GM21619 (cell line): ENCODE measurements around the gene SLC44A1.
A peak's percentile ranks its signal among the peaks of the same experiment; 100 is the strongest.
"Not testable (repeated sequence)": the region's sequence is repeated elsewhere in the genome, so short reads cannot be mapped to it uniquely, and the experiment has no call there.

ENCODE experiments used
- ATAC-seq: cut with Tn5 transposase; IDR thresholded peaks from one replicate; pipeline ENCODE4 v1.9.1; 2021; ENCODE audit not compliant: unreplicated experiment

SLC44A1 gene

DNA sequence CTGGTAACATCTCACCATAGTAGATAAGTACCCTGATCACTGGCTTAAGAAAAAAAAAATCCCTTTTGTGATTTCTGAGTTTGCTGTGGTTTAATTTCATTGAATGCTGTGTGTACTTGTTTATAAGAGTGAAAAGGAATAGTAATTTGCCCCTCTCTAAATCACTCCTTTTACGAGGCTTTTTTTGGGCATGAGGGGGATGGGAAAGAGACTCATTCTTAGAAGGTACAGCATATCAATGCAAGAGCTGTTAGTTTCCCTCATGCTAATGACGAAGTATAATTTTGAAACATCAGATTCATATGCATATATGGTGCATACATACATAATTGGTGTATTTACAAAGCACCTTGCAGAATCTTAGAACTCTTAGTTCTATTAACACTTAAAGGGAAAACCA, 2.4 kb upstream of the SLC44A1 start:
- no peak for ATAC-seq

- no peak for ATAC-seq
These were observed 1.9 kb upstream of the SLC44A1 start for GRCh38 chr9:105242557-105242956.

DNA sequence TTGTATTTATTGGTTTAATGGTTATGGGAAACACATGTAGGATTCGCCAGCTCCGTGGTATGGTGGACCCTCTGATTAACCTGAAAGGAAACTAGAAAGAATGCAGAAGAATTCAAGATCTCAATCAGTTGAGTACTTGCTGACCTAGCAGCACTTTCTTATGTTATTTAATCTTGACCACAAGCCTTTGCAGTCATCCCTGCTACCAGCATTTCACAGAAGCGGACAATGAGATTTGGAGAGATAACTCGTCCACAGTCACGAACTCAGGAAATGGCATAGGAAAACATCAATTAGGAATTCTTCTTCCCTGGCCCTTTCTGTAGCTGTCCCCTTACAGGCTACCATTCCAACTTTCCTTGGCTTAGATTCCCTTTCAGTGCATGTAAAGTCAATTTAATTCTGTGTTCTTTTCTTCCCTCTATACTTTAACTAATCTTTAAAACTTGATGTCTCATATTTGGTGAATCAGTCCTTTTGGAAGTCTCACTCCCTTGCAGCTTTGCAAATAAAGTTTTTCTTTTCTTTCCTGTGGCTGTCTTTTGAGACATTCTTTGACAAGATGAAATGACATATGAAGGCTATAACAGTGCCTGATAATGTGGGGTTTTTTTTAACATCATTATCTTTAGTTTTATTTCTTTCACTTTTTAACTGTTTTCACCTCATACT, 1.3 kb upstream of the SLC44A1 start:
- ATAC-seq: no peak

DNA sequence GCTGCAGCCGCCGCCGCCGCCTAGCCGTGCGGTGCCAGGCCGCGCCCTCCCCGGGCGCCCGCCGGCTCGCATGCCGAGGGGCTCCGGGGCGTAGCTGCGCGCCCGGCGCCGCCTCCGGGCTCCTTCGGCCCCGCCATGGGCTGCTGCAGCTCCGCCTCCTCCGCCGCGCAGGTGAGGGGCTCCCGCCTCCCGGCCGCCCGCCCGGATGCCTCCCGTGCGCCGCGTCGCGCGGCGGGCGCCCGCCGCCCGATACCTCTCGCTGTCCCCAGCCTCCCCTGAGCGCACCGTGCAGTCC, 230 bp downstream of the SLC44A1 start:
- peak; percentile 49 for ATAC-seq

- peak; percentile 12 for ATAC-seq
These were observed 809 bp downstream of the SLC44A1 start for GRCh38 chr9:105245029-105245890.

- ATAC-seq: no peak
These were observed 1.4 kb downstream of the SLC44A1 start for GRCh38 chr9:105245891-105246161.

GRCh38 chr9:105246656-105247173, 2.3 kb downstream of the SLC44A1 start:
- no peak for ATAC-seq

- no peak for ATAC-seq
These were observed 4.2 kb downstream of the SLC44A1 start for GRCh38 chr9:105248691-105249090.

GRCh38 chr9:105251133-105251532, 6.7 kb downstream of the SLC44A1 start:
- no peak for ATAC-seq

GRCh38 chr9:105251733-105252404, 7.4 kb downstream of the SLC44A1 start:
- no peak for ATAC-seq

GRCh38 chr9:105252405-105252756, 7.9 kb downstream of the SLC44A1 start:
- ATAC-seq: no peak

- no peak for ATAC-seq
These were observed 9.8 kb downstream of the SLC44A1 start for GRCh38 chr9:105254226-105254625.

DNA sequence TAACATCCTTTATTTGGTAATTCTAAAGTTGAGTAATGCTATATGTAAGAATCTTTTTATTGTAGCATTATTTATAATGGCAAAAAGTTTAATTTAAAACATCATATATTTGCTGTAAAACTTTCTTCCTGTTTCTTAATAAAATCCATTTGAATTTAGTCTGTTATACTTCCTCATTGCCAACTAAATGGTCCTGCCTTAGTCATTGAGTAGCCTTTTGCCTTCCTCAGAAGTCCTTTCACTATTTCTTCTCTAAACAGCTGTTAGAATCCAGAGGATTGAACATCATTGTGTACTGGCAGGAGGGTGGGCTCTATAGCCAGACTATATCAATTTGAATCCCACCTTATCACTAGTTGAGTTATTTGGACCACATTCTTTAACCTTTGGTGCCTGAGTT, 11.0 kb downstream of the SLC44A1 start:
- ATAC-seq: no peak

DNA sequence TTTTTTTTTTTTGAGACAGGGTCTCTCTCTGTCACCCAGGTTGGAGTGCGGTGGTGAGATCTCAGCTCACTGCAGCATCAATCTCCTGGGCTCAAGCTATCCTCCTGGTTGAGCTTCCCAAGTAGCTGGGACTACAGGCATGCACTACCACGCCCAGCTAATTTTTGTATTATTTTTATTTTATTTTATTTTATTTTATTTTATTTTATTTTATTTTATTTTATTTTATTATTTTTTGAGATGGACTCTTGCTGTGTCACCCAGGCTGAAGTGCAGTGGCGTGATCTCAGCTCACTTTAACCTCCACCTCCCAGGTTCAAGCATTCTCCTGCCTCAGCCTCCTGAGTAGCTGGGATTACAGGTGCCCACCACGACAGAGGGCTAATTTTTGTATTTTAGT, 12.1 kb downstream of the SLC44A1 start:
- ATAC-seq: not testable (repeated sequence)

DNA sequence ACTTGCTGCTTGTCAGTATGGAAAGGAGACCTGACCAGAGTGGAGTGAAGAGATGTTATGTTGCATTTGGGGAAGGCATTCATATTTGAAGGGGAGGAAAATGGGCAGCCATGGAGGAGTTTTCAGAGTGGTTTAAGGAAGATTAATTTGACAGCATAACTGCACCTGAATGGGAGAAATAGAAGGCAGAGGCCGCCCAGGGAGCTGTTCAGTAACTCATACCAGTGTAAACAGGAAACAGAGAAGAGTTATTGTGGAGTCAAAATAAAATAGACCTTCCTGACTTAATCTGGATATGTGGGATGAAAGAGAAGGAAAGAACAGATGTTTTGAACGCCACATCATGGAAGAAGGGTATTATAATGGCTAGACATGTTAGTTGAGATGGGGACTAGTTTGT, 13.4 kb downstream of the SLC44A1 start:
- no peak for ATAC-seq

- no peak for ATAC-seq
These were observed 13.8 kb downstream of the SLC44A1 start for GRCh38 chr9:105258225-105258737.

DNA sequence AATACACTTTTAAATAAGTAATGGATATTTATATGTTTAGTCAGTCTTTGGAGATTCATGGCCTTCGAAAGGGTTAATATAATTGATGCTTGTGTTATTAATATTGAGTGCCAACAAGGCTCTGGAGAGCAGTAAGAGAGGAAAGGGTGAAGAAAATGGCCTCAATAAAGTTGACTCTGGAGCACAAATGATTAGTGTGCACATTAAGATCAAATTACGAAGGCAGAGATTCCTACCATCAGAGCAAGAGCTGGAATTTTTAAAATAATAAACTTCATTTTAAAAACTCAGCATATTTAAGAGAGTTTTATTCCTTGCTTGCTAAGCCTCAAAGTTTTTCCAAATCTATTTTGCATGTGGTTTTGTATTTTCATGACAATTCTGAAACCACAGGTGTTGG, 14.8 kb downstream of the SLC44A1 start:
- ATAC-seq: no peak

DNA sequence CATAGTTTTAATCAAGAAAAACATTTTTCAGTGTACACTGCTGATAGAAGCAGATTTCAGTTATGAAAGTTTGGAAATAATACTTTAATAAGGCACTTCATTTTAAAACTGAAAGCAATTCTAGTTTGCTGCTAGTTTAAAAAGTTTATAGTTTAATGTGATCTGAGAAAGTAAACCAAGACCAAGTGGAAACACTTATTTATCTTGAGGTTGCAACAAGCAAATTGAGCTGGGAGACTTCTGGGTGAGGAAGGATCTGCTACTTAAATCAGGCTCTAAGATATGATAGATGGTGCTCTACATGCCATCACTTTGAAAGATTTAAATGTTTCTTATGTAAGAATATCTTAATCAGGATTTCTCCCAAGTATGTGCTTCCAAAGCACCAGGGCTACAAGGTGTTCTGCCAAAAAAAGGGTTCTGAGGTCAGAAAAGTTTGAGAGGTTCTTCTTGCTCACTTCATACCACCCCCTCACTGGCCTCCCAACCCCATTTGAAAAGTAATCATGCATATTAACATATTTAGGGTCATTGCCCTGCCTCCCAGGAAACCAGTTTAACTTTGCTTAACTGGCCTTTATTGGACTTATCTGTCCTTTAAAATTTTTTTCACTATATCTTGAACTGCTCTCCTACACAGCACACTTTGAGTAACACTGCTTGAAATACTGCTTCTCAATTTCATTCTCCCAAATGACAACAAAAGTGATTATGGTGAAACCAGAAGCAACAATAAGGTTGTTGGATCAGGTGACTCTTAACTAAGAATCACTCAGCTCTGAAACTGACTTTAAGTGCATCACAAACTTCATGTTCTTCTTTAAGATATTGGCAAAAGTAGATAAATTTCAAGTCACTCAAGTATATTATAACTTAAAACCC, 15.5 kb downstream of the SLC44A1 start:
- no peak for ATAC-seq

DNA sequence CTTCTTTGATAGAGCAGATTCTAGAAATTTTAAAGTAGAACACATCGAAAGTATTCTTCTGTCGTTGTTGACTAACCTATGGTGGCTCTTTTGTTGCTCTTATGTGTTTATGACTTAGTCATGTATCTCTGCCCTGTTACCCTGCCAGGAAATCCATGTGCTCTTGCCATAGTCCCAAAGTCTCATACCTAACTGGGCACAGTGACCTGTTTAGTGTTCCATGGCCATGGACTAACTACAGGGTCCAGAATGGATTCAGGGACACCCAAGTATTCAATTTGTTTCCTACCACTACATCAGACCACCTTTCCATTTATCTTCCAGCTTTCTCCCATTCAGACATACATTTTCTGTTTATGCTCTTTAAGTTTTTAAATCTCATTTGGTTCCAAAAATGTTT, 18.0 kb downstream of the SLC44A1 start:
- ATAC-seq: no peak

DNA sequence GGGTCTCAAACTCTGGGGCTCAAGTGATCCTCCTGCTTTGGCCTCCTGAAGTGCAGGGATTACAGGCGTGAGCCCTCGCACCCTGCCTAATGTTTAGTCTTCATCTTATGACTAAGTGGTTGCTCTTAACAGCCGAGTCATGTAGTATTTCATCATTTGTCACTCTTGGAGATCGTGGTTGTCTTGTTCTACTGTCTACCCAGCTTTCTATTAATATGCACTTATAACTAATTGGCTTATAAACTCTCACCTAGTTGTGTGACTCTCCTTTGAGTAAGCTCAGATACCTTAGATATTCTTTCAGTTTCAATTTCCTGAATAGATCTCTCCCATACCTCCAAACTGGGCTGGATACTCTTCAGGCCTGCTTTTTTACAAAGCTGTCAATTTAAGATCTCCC, 19.9 kb downstream of the SLC44A1 start:
- ATAC-seq: no peak

DNA sequence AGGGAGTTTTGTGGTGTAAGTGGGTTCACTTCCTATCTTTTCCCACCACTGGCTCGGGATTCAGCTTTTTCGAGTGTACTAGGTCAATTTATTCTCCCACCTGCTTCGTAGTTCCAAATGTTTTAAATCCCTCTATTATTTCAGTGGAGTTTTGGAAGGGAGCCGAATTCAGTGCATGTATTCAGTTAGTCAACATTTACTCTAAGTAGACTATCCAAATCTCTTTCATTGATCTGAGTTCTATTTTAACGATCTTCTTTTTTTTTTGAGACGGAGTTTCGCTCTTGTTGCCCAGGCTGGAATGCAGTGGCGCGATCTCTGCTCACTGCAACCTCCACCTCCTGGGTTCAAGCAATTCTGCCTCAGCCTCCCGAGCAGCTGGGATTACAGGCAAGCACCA, 23.8 kb downstream of the SLC44A1 start:
- not testable (repeated sequence) for ATAC-seq
